Activated B cell treated with CpG ODN at 0.5 μM for 24 hours (primary cell): ENCODE results near the gene THOP1. TPM values are rescaled to one million over a fixed set of nuclear protein-coding genes. Genes with fewer than 3 reads are reported as not detected.

Experiments used
- ATAC-seq: fragments of 200-7000 bp; cut with Tn5 transposase; one replicate; pipeline ENCODE4 v1.10.0; 2021; ENCODE audit warnings: low read depth, mild to moderate bottlenecking, moderate library complexity
- CTCF ChIA-PET: fragments of 350-600 bp; sonication (Branson Sonifier 250); formaldehyde crosslinking; loops from one replicate; lab custom pipeline; 2021; ENCODE audit warnings: antibody characterized with exemption; lab: Charles Lee
- POLR2A ChIA-PET: fragments of 350-600 bp; sonication (Branson Sonifier 250); formaldehyde crosslinking; loops from one replicate; lab custom pipeline; 2021; ENCODE audit warnings: antibody characterized with exemption; lab: Charles Lee
- DNase-seq: peaks from one replicate; pipeline ENCODE4 v3.0.0; 2022
- H3K27ac Mint-ChIP-seq: one replicate; pipeline ENCODE4 v1.8.0; 2020; ENCODE audit warnings: mixed read lengths
- H3K27me3 Mint-ChIP-seq: one replicate; pipeline ENCODE4 v1.8.0; 2021; ENCODE audit warnings: mixed read lengths
- H3K36me3 Mint-ChIP-seq: one replicate; pipeline ENCODE4 v1.8.0; 2021; ENCODE audit warnings: low read depth, mixed read lengths
- H3K4me1 Mint-ChIP-seq: one replicate; pipeline ENCODE4 v1.8.0; 2021; ENCODE audit warnings: mixed read lengths
- H3K4me3 Mint-ChIP-seq: one replicate; pipeline ENCODE4 v1.8.0; 2020; ENCODE audit warnings: mild to moderate bottlenecking, mixed read lengths
- H3K9me3 Mint-ChIP-seq: one replicate; pipeline ENCODE4 v1.8.0; 2020; ENCODE audit warnings: mixed read lengths
- intact Hi-C: fragments of 100-400 bp; cut with micrococcal nuclease; formaldehyde crosslinking; loops from one replicate; pipeline ENCODE4 v1.15.1; 2024
- total RNA-seq: library from RNA; stranded (reverse); gene quantifications from 2 replicates; pipeline ENCODE4 v1.2.3, GENCODE V29; 2022
- TF ChIP-seq, protein P1 (sequence below): fragments of 200-600 bp; IDR thresholded peaks from one replicate; pipeline ENCODE4 v1.8.0; 2022; ENCODE audit warnings: antibody characterized with exemption, mild to moderate bottlenecking

THOP1 gene
- total RNA-seq, 1 donor from 2014 or later = 104 TPM

DNA sequence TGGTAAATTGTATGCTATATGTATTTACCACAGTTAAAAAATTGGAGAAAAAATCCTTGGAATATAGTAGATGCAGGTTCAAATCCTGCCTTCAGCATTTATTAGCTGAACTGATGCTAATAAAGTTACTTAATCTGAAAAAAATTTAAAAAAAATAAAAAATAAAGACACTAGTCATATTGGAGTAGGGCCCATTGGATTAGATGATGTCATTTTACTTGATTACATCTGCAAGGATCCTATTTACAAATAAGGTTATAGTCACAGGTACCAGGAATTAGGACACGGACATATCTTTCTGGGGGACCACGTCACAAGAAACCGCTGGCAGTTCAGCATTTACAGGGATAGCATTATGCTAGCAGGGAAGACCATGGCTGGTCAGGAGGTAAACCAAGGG lies 62.2 kb downstream of the THOP1 start:
- H3K27ac Mint-ChIP-seq = no peak overlapping the region
- peaks cover 42% of the 10 kb centered on the region for H3K36me3 Mint-ChIP-seq
- ChIA-PET POLR2A (no interaction called here), CTCF (no interaction called here)
- TF ChIP-seq, protein P1, sequence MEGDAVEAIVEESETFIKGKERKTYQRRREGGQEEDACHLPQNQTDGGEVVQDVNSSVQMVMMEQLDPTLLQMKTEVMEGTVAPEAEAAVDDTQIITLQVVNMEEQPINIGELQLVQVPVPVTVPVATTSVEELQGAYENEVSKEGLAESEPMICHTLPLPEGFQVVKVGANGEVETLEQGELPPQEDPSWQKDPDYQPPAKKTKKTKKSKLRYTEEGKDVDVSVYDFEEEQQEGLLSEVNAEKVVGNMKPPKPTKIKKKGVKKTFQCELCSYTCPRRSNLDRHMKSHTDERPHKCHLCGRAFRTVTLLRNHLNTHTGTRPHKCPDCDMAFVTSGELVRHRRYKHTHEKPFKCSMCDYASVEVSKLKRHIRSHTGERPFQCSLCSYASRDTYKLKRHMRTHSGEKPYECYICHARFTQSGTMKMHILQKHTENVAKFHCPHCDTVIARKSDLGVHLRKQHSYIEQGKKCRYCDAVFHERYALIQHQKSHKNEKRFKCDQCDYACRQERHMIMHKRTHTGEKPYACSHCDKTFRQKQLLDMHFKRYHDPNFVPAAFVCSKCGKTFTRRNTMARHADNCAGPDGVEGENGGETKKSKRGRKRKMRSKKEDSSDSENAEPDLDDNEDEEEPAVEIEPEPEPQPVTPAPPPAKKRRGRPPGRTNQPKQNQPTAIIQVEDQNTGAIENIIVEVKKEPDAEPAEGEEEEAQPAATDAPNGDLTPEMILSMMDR = no peak
- DNase-seq = no peak
- no peak for ATAC-seq
- peaks cover 7% of the 10 kb centered on the region for H3K9me3 Mint-ChIP-seq
- H3K4me1 Mint-ChIP-seq = peaks cover 22% of the 10 kb centered on the region
- H3K4me3 Mint-ChIP-seq = no peak overlapping the region
- no peaks in the 10 kb centered on the region for H3K27me3 Mint-ChIP-seq
- intact Hi-C loops = no loop called here

DNA sequence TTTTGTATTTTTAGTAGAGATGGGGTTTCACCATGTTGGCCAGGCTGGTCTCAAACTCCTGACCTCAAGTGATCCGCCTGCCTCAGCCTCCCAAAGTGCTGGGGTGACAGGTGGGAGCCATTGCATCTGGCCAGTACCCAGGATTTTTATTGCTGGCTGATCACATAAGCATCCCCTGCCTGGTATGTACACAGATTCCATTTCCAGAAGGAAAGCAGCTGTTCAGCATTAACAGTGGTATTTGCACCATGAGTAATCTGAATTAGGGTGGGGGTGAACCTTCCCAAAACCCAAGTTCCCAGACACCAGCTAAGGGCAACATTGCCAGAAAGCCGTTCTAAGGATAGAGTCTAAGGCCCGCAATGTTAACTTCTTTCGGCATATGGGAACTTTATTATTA lies 63.3 kb downstream of the THOP1 start:
- peaks cover 13% of the 10 kb centered on the region for H3K4me1 Mint-ChIP-seq
- peaks cover 53% of the 10 kb centered on the region for H3K36me3 Mint-ChIP-seq
- CTCF ChIA-PET = no interaction called here
- intact Hi-C loops = no loop called here
- H3K27ac Mint-ChIP-seq = no peak overlapping the region
- DNase-seq (no peak), ATAC-seq (no peak)
- TF ChIP-seq, protein P1 = no peak
- POLR2A ChIA-PET = interaction anchor here (0.6 kb wide), 1 partner anchor 16 kb away, joined by 4 read pairs; no protein-coding TSS in a partner anchor
- H3K27me3 Mint-ChIP-seq = no peaks in the 10 kb centered on the region
- peaks cover 17% of the 10 kb centered on the region for H3K9me3 Mint-ChIP-seq
- H3K4me3 Mint-ChIP-seq = no peak overlapping the region

DNA sequence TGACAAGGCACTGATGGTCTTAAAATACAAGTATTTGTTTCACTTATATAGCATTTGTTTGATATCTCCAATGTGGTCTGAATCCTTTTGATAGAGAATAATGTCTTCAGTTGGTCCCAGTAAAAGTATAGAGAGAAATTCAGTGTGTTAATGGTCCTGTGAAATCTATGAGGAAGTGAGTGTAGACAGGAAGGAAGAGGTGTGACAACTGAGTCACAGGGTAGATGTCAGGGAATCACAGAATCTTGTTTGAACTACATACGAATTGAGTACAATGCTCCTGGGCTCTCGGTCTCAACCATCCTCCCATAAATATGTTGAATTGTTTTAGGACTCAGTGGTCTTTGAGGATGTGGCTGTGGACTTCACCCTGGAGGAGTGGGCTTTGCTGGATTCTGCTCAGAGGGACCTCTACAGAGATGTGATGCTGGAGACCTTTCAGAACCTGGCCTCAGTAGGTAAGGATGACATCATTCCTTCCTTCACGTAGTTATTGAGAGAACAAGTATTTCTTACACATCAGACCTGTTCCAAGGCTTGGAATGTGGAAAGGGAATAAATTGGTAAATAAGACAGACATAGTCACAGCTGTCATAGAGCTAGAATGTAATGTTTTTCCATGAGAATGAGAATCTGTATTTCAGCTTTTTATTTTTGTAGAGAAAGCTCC lies 65.1 kb downstream of the THOP1 start:
- no peak overlapping the region for H3K4me3 Mint-ChIP-seq
- peaks cover 29% of the 10 kb centered on the region for H3K9me3 Mint-ChIP-seq
- POLR2A ChIA-PET = interaction anchor here (0.6 kb wide), 1 partner anchor 343 kb away, joined by 3 read pairs; no protein-coding TSS in a partner anchor
- no peaks in the 10 kb centered on the region for H3K27me3 Mint-ChIP-seq
- no peak for DNase-seq
- H3K4me1 Mint-ChIP-seq = peaks cover 11% of the 10 kb centered on the region
- ATAC-seq = no peak
- no peak overlapping the region for H3K27ac Mint-ChIP-seq
- H3K36me3 Mint-ChIP-seq = peaks cover 62% of the 10 kb centered on the region
- CTCF ChIA-PET = interaction anchor here (1.4 kb wide), 1 partner anchor 9 kb away, joined by 4 read pairs; the partner anchor contains the start of gene ZNF555
- intact Hi-C loops = no loop called here
- TF ChIP-seq, protein P1 = no peak

DNA sequence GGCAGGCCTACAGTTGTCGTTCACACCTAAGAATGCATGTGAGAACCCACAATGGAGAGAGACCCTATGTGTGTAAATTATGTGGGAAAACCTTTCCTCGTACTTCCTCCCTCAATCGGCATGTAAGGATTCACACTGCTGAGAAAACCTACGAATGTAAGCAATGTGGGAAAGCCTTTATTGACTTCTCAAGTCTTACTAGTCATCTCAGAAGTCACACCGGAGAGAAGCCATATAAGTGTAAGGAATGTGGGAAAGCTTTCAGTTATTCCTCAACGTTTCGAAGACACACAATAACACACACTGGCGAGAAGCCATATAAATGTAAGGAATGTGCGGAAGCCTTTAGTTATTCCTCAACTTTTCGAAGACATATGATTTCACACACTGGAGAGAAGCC lies 67.3 kb downstream of the THOP1 start:
- Mint-ChIP-seq H3K4me1 (peaks cover 25% of the 10 kb centered on the region), H3K4me3 (no peak overlapping the region), H3K27ac (no peak overlapping the region), H3K27me3 (no peaks in the 10 kb centered on the region), H3K9me3 (peaks cover 34% of the 10 kb centered on the region), H3K36me3 (peaks cover 62% of the 10 kb centered on the region)
- CTCF ChIA-PET = no interaction called here
- TF ChIP-seq, protein P1 = no peak
- intact Hi-C loops = no loop called here
- ATAC-seq (no peak), DNase-seq (no peak)
- POLR2A ChIA-PET = no interaction called here

DNA sequence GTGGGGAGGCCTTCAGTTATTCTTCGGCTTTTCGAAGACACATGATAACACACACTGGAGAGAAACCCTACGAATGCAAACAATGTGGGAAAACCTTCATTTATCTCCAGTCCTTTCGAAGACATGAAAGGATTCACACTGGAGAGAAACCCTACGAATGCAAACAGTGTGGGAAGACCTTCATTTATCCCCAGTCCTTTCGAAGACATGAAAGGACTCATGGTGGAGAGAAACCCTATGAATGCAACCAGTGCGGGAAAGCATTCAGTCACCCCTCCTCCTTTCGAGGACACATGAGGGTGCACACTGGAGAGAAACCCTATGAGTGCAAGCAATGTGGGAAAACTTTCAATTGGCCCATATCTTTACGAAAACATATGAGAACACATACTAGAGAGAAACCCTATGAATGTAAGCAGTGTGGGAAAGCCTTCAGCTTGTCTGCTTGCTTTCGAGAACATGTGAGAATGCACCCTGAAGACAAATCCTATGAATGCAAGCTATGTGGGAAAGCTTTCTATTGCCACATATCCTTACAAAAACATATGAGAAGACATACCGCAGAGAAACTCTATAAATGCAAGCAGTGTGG lies 67.8 kb downstream of the THOP1 start:
- peaks cover 34% of the 10 kb centered on the region for H3K9me3 Mint-ChIP-seq
- no peak for DNase-seq
- no peak overlapping the region for H3K4me3 Mint-ChIP-seq
- peaks cover 62% of the 10 kb centered on the region for H3K36me3 Mint-ChIP-seq
- H3K4me1 Mint-ChIP-seq = peaks cover 25% of the 10 kb centered on the region
- ChIA-PET POLR2A (no interaction called here), CTCF (no interaction called here)
- no peak overlapping the region for H3K27ac Mint-ChIP-seq
- TF ChIP-seq, protein P1 = no peak
- no peak for ATAC-seq
- H3K27me3 Mint-ChIP-seq = no peaks in the 10 kb centered on the region
- intact Hi-C loops = no loop called here
